Loucy (cell line): ENCODE measurements around the gene ASXL3.

ENCODE experiments used
- CTCF ChIP-seq: fragments of 200-600 bp; sonication (generic); conservative IDR thresholded peaks from 2 replicates; pipeline ENCODE4 v1.5.1; 2014; ENCODE audit warnings: mild to moderate bottlenecking, antibody characterized with exemption, low read length
- EZH2phosphoT487 ChIP-seq: fragments of 200-600 bp; IDR thresholded peaks from 2 replicates; pipeline ENCODE4 v1.6.1; 2018; ENCODE audit warnings: antibody characterized with exemption, mild to moderate bottlenecking, moderate library complexity, borderline replicate concordance

GRCh38 chr18:33536904-33537303, 41.1 kb upstream of the ASXL3 start:
- TF ChIP-seq CTCF, result no peak
- TF ChIP-seq EZH2phosphoT487, result no peak
